NCI-H2227 treated with DMSO at 0.1 percent for 48 hours (cell line): ENCODE measurements around the gene SERINC3.

Source experiments
- DNase-seq: peaks from one replicate; lab custom pipeline; 2025; lab: John Stamatoyannopoulos, UW

The SERINC3 gene

DNA sequence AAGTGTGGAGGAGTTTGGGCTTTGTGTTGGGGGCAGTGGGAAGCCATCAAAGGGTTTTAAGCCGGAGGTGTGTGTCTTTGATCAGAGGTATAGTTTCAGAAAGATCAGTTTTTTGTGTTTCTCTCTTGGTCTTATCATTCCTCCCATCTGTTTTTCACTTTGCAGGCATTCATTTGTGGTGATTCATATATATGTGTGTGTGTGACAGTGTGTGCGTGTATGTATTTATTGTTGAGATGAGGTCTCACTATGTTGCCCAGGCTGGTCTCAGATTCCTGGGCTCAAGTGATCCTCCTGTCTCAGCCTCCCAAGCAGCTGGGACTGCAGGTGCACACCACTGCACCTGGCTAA lies 11.1 kb upstream of the SERINC3 start:
- DNase-seq = no peak

DNA sequence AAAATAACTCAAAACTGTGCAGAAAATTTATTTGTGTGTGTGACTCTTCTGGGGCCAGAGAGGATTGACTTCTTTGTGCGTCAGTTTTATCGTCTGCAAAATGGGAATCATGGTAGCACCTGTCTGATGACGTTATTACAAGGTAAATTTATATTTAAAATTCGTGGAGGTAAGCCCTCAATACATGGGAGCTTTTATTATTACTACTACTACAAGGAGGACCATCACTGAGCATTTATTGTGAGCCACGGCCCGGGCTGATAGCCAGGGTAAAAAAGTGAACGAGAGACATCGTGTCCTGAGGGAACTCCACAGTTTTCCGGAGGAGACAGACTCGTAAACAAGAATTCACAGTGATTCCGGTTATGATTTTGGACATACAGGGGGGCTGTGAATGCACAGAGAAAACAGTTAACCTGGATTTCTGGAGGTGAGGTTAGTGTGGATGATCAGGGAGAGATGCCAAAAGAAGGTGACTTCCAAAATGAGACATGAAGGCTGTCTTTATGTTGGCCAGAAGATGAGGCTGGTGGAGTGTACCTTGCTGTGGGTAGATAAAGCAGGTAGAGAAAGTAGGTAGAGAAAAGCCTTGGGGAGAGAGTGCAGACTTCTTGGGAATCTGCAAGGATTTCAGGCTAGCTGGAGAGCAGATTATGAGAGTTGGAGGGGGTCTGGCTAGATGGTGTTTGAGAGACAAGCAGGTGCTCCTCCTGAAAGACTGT lies 10.6 kb upstream of the SERINC3 start:
- no peak for DNase-seq

DNA sequence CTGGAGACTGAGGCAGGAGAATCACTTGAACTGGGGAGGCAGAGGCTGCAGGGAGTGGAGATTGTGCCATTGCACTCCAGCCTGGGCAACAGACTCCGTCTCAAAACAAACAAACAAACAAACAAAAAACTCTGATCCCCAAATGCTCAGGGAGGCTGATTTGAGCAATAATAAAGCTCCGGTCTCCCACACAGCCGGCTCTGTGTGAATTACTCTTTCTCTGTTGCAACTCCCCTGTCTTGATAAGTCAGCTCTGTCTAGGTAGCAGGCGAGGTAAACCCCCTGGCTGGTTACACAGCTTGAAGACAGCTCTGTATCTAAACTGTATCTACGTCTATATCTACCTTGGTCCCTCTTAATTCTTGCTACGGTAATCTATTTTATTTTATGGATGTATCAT lies 6.4 kb upstream of the SERINC3 start:
- DNase-seq = no peak

DNA sequence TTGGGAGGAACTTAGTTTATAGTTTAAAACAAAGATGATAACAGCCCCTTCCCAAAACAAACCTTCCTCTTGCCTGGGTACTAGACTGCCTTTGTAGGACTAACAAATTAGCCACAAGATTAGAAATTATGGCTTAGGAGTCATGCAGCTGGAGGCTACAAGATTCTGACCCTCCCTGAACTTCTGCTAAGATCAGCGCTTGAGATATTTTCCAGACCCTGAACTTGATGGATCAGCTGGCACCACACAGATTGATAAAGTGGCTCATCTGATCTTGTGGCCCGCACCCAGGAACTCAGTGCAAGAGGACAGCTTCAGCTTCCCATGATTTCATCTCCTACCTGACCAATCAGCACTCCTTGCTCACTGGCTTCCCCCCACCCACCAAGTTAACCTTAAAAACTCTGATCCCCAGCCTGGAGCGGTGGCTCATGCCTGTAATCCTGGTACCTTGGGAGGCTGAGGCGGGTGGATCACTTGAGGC lies 5.9 kb upstream of the SERINC3 start:
- no peak for DNase-seq

DNA sequence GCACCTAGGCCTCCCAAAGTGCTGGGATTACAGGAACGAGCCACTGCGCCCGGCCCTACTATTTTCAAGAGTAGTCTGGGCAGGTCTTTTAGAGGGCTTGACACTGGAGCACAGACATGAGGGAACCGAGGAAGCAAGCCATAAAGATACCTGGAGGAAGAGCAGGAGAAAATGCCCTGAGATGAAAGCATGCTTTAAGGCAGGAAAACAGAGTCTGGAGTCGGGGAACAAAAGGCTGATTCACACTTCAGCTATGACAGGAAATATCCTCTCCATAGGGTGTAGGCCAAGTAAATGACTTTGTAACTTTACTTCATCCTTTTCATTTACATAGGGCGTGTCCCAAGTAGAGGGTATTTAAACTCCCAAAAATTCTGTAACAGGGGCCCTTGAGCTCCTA lies 4.3 kb upstream of the SERINC3 start:
- DNase-seq = no peak

DNA sequence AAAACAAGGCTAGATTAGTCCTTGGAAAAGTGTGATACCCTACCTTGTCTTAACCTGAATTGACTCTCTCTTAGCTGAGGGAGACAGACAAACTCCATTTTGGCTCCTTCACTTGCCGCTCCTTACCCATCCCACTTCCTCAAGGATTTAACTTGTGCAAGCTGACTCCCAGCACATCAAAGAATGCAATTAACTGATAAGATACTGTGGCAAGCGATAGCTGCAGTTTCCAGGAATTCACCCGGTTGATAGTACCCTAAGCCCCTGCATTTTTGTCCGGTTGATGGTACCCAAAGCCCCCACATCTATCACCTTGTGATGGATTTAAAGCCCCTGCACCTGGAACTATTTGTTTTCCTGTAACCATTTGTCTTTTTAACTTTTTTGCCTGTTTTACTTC lies 1.9 kb upstream of the SERINC3 start:
- no peak for DNase-seq

DNA sequence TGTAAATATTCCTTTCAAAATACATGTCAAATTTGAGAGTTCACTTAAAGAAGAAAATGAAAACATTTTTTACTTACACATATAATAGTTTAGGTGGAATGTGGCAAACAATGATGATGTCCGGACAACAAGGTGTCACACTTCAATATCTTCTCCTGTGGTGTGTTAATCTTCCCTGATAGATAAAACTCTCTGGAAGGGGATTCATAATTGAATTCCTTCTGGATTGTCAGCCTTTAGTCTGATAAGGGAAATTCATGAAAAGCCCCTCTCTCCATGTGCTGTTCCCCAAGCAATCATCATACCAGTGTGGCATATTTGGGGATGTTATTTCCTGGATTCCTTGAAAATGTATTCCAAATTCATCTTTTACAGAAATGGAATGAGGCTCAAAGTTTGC lies 971 bp upstream of the SERINC3 start:
- DNase-seq = no peak

DNA sequence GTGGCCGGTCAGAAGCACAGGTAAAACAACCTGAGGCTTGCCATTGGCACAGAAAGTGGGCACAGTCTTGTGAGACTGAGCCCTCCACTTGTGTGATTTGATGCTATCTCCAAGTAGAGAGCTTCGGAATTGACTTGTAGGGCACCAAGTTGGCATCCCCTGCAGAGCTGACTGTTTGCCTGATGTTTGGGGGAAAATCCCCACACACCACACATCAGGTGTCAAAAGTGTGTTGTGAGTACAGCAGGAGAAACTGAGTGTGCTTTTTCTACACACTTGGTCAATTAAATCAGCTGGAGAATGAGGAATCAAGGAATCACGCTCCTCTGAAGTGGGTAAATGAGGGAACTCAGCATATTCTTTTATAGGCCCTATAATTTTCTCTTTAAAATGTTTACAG lies 989 bp downstream of the SERINC3 start:
- no peak for DNase-seq

DNA sequence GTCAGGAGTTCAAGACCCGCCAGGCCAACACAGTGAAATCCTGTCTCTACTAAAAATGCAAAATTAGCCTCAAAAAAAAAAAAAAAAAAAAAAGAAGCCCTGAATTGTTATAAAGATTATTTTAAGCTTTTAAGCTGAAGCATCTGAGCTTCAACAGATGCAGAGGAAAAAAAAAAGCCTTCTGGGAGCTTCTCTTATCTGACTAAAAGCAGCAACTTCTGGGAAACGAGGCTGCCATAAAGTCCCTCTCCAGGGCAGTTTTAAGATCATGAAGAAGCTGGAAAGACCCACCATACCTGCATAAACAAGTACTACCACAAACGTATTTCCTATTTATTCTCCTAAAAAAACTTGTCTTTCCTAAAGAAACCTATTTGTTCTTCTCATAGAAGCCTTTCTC lies 3.6 kb downstream of the SERINC3 start:
- no peak for DNase-seq

DNA sequence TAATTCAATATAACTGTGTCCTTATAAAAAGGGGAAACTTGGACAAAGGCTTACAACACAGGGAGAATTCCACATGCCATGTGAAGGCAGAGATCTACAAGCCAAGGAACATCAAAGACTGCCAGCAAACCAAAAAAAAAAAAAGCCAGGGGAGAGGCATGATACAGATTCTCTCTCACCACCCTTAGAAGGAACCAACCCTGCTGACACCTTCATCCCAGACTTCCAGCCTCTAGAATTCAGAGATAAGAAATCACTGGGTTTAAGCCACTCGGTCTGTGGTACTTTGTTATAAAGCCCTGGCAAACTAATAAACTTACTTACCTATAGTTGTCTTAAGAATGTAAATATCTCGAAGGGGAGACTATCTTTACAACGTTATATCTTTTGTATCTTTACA lies 4.4 kb downstream of the SERINC3 start:
- no peak for DNase-seq

DNA sequence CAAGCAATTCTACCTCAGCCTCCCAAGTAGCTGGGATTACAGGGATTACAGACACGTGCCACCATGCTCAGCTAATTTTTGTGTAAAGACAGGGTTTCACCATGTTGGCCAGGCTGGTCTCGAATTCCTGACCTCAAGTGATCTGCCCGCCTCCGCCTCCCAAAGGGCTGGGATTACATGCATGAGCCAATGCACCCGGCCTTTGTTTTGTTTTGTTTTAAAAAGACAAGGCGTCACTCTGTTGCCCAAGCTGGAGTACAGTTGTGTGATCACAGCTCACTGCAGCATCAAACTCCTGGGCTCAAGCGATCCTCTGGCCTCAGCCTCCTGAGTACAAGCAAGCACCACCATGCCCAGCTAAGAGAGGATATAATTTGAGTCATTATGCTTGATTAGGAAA lies 5.4 kb downstream of the SERINC3 start:
- DNase-seq = no peak

DNA sequence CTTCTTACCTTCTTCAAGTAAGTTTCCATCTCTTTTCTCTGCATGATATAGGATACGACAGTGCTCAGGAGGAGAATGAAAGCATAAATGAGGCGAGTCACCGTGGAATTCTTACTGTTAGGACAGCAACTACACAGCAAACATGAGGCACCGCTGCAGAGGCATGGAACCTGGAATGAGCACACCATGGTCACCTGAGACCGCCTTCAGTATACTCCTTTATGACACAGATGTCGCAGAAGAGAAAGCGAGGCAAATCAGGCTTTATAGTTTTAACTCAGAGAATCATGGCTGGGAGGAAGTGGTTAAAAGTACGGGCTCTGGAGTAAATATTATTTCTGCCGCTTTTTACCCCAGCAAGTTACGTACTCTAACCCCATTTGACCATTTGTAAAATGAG lies 8.0 kb downstream of the SERINC3 start:
- DNase-seq = no peak

DNA sequence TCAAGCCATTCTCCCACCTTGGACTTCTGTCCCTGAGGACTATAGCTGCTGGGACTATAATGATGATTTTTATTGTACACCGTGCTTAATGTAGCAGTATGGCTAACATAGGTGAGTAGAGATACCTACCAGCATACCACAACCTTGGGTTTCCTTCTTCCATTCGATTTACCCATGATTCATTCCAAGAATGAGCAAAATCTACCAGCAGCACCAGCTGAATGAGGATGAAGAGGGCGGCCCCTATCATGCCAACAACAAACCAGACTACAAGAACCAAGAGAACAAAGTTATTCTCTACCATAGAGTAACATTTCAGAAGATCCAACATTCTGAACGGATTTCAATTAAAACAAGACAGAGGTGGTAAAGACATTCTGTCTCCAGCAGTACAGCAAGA lies 12.1 kb downstream of the SERINC3 start:
- no peak for DNase-seq

DNA sequence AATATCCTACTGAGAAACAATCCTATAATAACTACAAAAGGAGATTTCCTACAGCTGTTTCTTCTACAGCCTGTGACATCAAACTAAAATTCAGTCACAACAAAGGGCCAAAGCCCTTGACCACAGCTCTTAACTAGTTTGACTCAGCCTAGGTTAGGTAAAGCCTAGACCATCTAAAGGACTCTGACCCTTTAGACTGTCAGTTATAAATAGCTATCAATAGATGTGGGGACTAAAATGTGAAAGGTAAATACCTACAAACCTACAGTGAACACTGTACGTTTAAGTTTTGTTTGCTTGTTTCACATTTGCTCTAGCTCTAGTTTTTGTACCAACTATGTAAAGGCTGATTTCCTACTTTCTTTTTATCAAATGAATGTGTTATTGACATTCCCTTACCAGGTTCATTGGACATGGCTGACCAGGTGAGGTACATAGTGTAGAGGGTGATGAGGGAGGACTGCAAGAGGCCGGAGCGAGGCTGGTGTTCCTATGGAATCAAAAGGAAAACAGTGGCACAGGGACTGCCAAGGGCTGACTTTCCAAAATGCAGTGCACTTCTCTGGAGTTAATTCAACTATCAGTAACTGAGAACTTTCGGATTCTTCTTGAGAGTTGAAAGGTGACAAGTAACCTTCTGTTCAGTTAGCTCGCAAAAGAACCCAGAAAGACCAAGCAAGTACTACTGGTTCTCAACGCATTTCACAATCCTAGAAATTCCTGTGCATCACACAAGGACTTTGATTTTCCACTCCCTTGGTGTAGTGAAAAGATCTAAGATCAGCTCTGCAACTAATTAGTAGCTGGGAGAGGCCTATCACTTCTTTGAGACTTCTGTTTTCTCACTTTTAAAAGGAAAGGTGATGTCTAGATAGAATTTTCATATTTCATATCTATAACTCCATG lies 17.2 kb downstream of the SERINC3 start:
- DNase-seq = no peak

DNA sequence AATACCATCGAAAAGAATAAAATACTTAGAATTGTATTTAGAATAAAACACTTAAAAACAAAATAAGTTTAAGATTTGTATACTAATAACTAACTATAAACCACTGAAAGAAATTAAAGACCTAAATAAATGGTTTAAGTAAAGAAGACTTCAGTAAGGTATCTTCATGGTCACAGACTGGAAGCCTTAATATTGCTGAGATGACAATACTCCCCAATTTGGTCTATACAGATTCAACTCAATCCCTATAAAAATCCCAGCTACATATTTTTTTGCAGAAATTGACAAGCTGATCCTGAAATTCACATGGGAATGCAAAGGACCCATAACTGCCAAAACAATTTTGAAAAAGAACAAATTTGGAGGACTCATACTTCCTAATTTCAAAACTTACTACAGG lies 18.9 kb downstream of the SERINC3 start:
- no peak for DNase-seq

DNA sequence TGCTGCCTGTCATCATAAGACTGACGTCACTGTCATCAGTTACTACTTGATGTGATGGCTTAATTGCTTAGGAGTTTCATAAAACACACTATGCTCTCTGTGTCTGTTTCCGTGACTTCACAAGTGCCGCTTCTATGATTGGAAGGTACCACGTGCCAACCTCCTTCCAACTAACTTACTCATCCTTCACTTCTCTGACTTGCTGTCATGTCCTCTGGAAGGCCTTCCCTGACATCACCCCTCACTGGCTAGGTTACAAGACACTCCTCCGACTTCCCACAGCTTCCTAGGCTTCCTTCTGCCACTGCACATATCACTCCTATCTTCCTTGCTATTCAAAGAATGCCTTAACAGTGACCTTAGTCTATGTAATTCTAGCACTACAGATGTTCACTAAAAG lies 20.4 kb downstream of the SERINC3 start:
- DNase-seq = no peak

DNA sequence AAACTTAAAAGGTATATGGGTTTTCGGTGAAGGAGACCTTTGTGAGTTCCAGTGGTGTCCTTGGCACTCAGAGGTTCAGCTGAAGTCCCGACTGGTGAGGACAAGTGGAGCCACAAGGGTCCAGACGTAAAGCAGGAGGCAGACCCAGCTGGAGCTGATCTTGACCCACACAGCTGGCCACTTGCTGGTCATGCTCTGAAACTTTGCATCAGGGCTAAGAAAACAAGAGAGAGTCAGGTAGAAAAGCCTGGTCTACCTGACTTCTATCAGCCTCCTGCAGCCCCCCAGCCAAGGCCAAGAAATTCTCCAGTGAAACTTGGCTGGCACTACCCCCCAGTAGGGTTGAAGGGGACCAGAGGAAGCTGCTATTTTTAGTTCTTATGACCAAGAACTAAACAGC lies 21.6 kb downstream of the SERINC3 start:
- DNase-seq = no peak

DNA sequence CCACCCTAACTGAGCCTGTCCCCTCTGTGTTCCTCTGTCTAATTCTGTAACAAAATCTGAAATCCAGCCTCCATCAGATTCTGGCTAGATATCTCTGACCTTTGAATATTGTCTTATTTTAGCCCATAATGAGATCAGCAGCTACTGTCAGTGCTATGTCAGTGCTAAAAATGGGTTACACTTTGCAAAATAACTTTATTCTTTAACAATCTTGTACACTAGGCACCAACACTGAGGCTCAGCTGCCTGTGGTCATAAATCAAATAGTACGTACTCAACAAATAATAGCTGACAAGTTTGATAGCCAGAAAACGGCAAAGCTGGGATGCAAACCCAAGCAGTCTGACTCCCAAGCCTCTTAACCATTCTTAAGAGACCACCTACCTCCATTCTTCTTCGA lies 24.1 kb downstream of the SERINC3 start:
- no peak for DNase-seq

DNA sequence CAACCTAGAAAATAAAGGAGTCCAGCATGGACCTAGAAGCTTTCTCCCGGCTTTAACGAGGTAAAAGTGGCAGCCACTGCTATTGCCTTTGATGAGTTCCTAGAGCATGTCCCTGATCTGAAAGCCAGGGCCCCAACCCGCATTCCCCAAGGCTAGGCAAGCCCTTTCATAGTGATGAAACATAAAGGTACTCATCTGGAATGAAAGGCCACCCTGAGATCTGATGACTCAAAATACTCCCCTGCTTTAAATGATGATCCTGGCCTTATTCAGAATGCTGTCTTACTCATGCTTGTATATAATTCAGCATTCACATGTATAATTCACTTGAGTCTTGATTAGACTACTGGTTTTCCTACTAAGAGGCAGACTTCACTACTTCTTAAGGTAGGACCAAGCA lies 24.9 kb downstream of the SERINC3 start:
- no peak for DNase-seq

DNA sequence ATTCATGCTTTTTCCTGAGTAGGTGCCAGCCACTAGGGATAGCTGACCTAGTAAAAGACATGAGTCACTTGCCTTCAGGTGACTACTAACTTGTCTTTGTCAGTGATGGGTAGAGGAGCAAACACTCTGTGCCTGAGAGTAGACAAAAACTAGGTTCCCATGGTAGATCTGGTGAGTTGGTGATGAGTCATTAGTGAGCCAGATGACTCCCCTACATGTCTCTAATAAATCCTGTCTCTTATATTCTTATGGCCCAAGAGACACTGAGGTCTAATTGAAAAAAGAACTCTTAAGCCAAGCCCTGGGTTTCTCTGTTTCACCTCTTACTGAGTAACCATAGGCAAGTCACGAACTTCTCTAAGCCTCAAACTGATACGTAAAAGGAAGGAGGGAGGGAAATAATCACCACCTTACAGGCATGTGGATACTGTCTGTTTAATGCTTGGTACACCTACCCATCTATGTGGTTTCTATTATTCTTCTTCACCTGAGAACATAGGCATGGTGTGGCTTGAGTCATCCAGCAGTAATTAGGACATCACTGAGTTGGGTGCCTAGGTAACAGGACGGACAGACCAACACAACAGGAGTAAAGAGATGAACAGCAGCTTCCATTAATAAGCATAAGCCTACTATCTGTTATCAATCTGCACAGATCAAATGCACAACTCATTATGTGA lies 25.9 kb downstream of the SERINC3 start:
- DNase-seq = no peak

DNA sequence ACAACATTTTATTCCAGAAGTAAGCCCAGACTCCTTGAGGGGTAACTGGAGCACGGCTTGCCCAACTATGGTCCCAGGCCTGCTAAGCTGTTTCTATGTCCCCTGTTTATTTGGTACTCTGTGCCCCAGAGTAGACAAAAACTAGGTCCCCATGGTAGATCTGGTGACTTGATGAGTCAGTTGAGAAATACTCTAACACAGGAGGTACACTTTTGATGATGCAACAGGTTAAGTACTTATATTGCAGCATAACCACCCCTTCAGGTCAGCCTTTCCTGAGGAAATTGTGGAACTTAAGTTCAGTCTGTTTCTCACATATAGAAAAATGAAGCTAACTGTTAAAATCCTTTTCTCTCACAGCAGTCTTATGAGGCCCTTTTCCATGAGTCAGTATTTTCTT lies 26.6 kb downstream of the SERINC3 start:
- no peak for DNase-seq

DNA sequence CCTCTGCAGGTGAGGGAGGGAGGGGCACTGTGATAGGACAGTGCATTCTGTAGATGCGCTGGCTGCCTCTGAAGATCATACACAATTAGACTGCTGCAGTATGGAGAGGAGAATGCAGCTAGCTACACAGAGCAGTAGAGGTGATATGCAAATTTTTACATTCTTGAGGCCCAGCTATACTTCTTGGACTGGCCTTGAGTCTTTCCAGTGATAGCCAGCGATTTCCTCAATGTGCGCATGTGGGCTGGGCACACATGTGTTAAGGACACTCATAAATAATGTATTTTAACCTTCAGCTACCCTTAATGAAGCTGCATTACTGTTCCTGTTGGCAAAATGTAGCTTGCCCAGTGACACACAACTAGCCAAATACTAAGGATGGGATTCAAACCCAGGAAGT lies 27.2 kb downstream of the SERINC3 start:
- no peak for DNase-seq

DNA sequence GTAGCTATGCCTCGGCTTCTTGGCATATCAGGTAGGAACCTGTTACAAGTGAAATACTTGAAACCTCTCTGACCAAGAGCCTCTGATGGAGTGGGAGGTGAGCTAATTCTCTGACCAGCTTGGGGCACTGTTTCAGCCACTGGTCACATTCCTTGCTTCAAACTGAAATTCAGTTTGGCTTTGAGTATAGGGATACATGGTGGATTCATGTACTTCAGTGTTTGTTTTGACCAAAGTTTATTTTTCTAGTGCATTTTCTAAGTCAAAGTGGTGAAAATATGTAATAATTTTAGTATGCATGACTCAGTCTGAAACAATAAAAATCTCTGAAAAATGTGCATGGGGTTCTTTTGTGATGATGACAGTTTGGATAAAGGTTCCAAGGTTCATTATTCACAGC lies 27.6 kb downstream of the SERINC3 start:
- DNase-seq = no peak
